Neural cell (in vitro differentiated cells): ENCODE results near the gene UGT1A6. TPM values are rescaled to one million over a fixed set of nuclear protein-coding genes. Genes with fewer than 3 reads are reported as not detected.
"Not testable (repeated sequence)": the region's sequence is repeated elsewhere in the genome, so short reads cannot be mapped to it uniquely, and the experiment has no call there.

Source experiments
- H2AFZ ChIP-seq: fragments of 200-600, 300-800 bp; sonication (generic), shearing (Covaris generic); 2 replicates; pipeline ENCODE4 v1.6.0; 2014; ENCODE audit warnings: low read depth, mild to moderate bottlenecking, antibody characterized with exemption, low read length, moderate library complexity
- H3F3A ChIP-seq: fragments of 200-600 bp; shearing (Covaris generic); 2 replicates; pipeline ENCODE4 v1.6.1; 2016; ENCODE audit warnings: mild to moderate bottlenecking, moderate library complexity, mixed read lengths, antibody characterized with exemption, low read length; ENCODE audit not compliant: insufficient read depth, poor library complexity, severe bottlenecking
- H3K27ac ChIP-seq: fragments of 200-600, 300-800 bp; sonication (generic), shearing (Covaris generic); 2 replicates; pipeline ENCODE4 v1.5.1; 2014; ENCODE audit warnings: mild to moderate bottlenecking, low read length, moderate library complexity
- H3K27me3 ChIP-seq: fragments of 300-800, 200-600 bp; sonication (generic), shearing (Covaris generic); 2 replicates; pipeline ENCODE4 v1.6.0; 2014; ENCODE audit warnings: mild to moderate bottlenecking, low read depth, low read length, moderate library complexity; ENCODE audit not compliant: insufficient read depth
- H3K36me3 ChIP-seq: fragments of 300-800, 200-600 bp; sonication (generic), shearing (Covaris generic); 2 replicates; pipeline ENCODE4 v1.5.1; 2014; ENCODE audit warnings: mild to moderate bottlenecking, antibody characterized with exemption, low read length, moderate library complexity; ENCODE audit not compliant: insufficient read depth
- H3K4me2 ChIP-seq: fragments of 300-800, 200-600 bp; sonication (generic), shearing (Covaris generic); 2 replicates; pipeline ENCODE4 v1.6.0; 2014; ENCODE audit warnings: mild to moderate bottlenecking, low read length
- H3K4me3 ChIP-seq: fragments of 300-800, 200-600 bp; sonication (generic), shearing (Covaris generic); 2 replicates; pipeline ENCODE4 v1.5.1; 2014; ENCODE audit warnings: mild to moderate bottlenecking, low read length, moderate library complexity
- H3K79me2 ChIP-seq: fragments of 200-600 bp; shearing (Covaris generic); replicated peaks from 2 replicates; pipeline ENCODE4 v1.6.0; 2014; ENCODE audit warnings: mild to moderate bottlenecking, low read length, moderate library complexity; ENCODE audit not compliant: insufficient read depth
- H3K9ac ChIP-seq: fragments of 300-800, 200-600 bp; sonication (generic), shearing (Covaris generic); 2 replicates; pipeline ENCODE4 v1.6.1; 2016; ENCODE audit warnings: mild to moderate bottlenecking, low read length, mixed read lengths
- H3K9me2 ChIP-seq: fragments of 200-600 bp; shearing (Covaris generic); 2 replicates; pipeline ENCODE4 v1.6.1; 2016; ENCODE audit warnings: mild to moderate bottlenecking, low read length, mixed read lengths; ENCODE audit not compliant: insufficient read depth
- H3K9me3 ChIP-seq: fragments of 200-600, 300-800 bp; sonication (generic), shearing (Covaris generic); 2 replicates; pipeline ENCODE4 v1.6.1; 2016; ENCODE audit warnings: mild to moderate bottlenecking, mixed run types, low read length, moderate library complexity, mixed read lengths
- H4K20me1 ChIP-seq: fragments of 200-600 bp; shearing (Covaris generic); 2 replicates; pipeline ENCODE4 v1.6.1; 2016; ENCODE audit warnings: mild to moderate bottlenecking, mixed run types; ENCODE audit not compliant: insufficient read depth
- EP300 ChIP-seq: fragments of 450-650 bp; conservative IDR thresholded peaks from 2 replicates; pipeline ENCODE4 v1.6.1; 2014; ENCODE audit warnings: antibody characterized with exemption, mild to moderate bottlenecking, moderate library complexity; ENCODE audit not compliant: poor library complexity, severe bottlenecking
- EZH2 ChIP-seq: fragments of 200-600, 300-800 bp; shearing (Covaris generic), sonication (generic); IDR thresholded peaks from 2 replicates; pipeline ENCODE4 v1.6.1; 2014; ENCODE audit warnings: antibody characterized with exemption, low read length, borderline replicate concordance, mild to moderate bottlenecking; ENCODE audit not compliant: insufficient read depth, poor library complexity, severe bottlenecking
- MXI1 ChIP-seq: fragments of 450-650 bp; conservative IDR thresholded peaks from 2 replicates; pipeline ENCODE4 v1.6.1; 2014; ENCODE audit warnings: antibody characterized with exemption, mild to moderate bottlenecking; ENCODE audit not compliant: poor library complexity, severe bottlenecking
- POLR2AphosphoS5 ChIP-seq: IDR thresholded peaks from 2 replicates; pipeline ENCODE4 v1.6.1; 2012
- RAD21 ChIP-seq: fragments of 450-650 bp; conservative IDR thresholded peaks from 2 replicates; pipeline ENCODE4 v1.6.1; 2014; ENCODE audit warnings: antibody characterized with exemption, mild to moderate bottlenecking, moderate library complexity
- SMC3 ChIP-seq: fragments of 450-650 bp; conservative IDR thresholded peaks from 2 replicates; pipeline ENCODE4 v1.6.1; 2014; ENCODE audit warnings: antibody characterized with exemption, mild to moderate bottlenecking, moderate library complexity; ENCODE audit not compliant: poor library complexity
- TAF1 ChIP-seq: IDR thresholded peaks from 2 replicates; pipeline ENCODE4 v1.6.1; 2012; ENCODE audit warnings: low read depth
- polyA plus RNA-seq: library from polyadenylated mRNA; depleted of rRNA; stranded (reverse); fragments of >200 nt; gene quantifications from 2 replicates; pipeline ENCODE4 v1.2.3, GENCODE V29; 2014
- TF ChIP-seq, protein P1 (sequence below): fragments of 450-650 bp; IDR thresholded peaks from 2 replicates; pipeline ENCODE4 v1.5.1; 2014; ENCODE audit warnings: antibody characterized with exemption, mild to moderate bottlenecking, moderate library complexity; ENCODE audit not compliant: poor library complexity, severe bottlenecking
- TF ChIP-seq, protein P2 (sequence below): IDR thresholded peaks from 2 replicates; pipeline ENCODE4 v1.6.1; 2012; ENCODE audit warnings: borderline replicate concordance

Gene UGT1A6
- polyA plus RNA-seq, 1 donor from 2014 or later: not detected

DNA sequence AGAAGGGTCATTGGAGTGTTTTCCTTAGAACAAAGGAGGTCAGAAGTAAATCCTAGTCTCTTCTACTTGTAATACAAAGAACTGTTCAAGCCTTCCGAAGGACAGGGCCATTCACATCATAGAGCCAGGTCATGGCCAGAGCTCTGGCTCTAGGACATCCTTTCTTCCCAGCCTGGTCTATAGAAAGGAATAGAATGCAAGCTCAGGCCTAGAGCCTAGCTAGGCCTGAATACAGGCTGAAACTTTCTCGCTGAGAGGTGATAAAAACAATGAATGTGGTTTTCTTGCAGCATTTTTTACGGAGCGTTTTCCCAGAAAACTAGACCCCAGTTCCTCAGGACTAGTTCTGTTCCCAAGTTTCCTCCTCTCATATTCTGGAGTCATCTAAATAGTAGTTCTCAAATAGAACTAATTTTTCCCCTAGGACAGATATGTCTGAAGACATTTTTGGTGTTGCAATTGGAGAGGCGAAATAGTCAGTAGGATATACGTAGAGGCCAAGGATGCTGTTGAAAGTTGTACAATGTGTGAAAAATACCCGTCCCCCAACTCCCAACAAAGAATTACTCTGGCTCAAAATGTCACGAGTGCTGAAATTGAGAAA, 6.8 kb downstream of the UGT1A6 start:
- Histone ChIP-seq H3K9ac (no peak overlapping the region), H3F3A (no peaks in the 10 kb centered on the region), H2AFZ (no peak overlapping the region), H3K9me2 (no peaks in the 10 kb centered on the region), H3K27ac (no peak overlapping the region), H3K36me3 (no peaks in the 10 kb centered on the region), H3K4me2 (no peak overlapping the region), H3K79me2 (no peaks in the 10 kb centered on the region), H3K4me3 (no peak overlapping the region), H4K20me1 (no peaks in the 10 kb centered on the region), H3K9me3 (no peaks in the 10 kb centered on the region), H3K27me3 (no peaks in the 10 kb centered on the region)
- TF ChIP-seq TAF1 (no peak), EP300 (no peak), EZH2 (no peak), RAD21 (no peak), MXI1 (no peak), POLR2AphosphoS5 (no peak)
- TF ChIP-seq, protein P1, sequence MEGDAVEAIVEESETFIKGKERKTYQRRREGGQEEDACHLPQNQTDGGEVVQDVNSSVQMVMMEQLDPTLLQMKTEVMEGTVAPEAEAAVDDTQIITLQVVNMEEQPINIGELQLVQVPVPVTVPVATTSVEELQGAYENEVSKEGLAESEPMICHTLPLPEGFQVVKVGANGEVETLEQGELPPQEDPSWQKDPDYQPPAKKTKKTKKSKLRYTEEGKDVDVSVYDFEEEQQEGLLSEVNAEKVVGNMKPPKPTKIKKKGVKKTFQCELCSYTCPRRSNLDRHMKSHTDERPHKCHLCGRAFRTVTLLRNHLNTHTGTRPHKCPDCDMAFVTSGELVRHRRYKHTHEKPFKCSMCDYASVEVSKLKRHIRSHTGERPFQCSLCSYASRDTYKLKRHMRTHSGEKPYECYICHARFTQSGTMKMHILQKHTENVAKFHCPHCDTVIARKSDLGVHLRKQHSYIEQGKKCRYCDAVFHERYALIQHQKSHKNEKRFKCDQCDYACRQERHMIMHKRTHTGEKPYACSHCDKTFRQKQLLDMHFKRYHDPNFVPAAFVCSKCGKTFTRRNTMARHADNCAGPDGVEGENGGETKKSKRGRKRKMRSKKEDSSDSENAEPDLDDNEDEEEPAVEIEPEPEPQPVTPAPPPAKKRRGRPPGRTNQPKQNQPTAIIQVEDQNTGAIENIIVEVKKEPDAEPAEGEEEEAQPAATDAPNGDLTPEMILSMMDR: no peak
- TF ChIP-seq, protein P2, sequence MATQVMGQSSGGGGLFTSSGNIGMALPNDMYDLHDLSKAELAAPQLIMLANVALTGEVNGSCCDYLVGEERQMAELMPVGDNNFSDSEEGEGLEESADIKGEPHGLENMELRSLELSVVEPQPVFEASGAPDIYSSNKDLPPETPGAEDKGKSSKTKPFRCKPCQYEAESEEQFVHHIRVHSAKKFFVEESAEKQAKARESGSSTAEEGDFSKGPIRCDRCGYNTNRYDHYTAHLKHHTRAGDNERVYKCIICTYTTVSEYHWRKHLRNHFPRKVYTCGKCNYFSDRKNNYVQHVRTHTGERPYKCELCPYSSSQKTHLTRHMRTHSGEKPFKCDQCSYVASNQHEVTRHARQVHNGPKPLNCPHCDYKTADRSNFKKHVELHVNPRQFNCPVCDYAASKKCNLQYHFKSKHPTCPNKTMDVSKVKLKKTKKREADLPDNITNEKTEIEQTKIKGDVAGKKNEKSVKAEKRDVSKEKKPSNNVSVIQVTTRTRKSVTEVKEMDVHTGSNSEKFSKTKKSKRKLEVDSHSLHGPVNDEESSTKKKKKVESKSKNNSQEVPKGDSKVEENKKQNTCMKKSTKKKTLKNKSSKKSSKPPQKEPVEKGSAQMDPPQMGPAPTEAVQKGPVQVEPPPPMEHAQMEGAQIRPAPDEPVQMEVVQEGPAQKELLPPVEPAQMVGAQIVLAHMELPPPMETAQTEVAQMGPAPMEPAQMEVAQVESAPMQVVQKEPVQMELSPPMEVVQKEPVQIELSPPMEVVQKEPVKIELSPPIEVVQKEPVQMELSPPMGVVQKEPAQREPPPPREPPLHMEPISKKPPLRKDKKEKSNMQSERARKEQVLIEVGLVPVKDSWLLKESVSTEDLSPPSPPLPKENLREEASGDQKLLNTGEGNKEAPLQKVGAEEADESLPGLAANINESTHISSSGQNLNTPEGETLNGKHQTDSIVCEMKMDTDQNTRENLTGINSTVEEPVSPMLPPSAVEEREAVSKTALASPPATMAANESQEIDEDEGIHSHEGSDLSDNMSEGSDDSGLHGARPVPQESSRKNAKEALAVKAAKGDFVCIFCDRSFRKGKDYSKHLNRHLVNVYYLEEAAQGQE: no peak

DNA sequence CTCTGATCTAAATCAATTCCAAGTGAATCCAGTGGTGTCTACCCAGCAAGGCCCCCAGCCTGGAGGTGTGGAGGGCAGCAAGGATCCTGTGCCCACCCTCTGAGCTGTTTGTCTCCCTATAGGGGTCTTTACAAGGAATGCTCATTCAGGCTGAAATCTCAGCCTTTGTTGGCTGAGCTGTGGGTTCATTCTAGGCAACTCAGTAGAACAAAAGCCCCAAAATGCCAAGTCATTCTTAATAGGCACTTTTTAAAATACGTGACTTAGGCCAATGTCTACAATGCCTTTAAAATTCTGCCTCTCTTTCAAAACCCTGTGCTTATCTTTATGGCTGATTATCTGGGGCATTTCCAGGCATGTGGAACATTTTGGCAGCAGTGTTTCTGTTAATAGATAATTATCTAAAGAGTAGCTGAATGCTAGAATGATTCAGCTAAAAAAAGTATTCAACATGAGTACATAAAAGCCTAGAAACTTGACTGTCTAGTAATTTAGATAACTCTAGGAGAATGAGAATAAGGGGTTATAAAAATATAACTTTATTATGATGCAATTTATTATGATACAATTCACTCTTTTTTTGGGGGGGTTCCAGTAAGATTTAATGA, 7.4 kb downstream of the UGT1A6 start:
- Histone ChIP-seq H3K36me3 (no peaks in the 10 kb centered on the region), H3F3A (no peaks in the 10 kb centered on the region), H2AFZ (no peak overlapping the region), H4K20me1 (no peaks in the 10 kb centered on the region), H3K9me2 (no peaks in the 10 kb centered on the region), H3K27me3 (no peaks in the 10 kb centered on the region), H3K4me3 (no peak overlapping the region), H3K4me2 (no peak overlapping the region), H3K79me2 (no peaks in the 10 kb centered on the region), H3K27ac (no peak overlapping the region), H3K9ac (no peak overlapping the region), H3K9me3 (no peaks in the 10 kb centered on the region)
- TF ChIP-seq, protein P2: no peak
- TF ChIP-seq POLR2AphosphoS5 (no peak), SMC3 (no peak), RAD21 (no peak), EZH2 (no peak), TAF1 (no peak), MXI1 (no peak), EP300 (no peak)
- TF ChIP-seq, protein P1: no peak

DNA sequence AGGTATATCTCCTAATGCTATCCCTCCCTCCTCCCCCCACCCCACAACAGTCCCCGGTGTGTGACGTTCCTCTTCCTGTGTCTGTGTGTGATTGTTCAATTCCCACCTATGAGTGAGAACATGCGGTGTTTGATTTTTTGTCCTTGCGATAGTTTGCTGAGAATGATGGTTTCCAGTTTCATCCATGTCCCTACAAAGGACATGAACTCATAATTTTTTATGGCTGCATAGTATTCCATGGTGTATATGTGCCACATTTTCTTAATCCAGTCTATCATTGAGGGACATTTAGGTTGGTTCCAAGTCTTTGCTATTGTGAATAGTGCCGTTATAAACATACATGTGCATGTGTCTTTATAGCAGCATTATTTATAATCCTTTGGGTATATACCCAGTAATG, 8.2 kb downstream of the UGT1A6 start:
- not testable (repeated sequence) for H3K9ac ChIP-seq, H3K79me2 ChIP-seq, H3F3A ChIP-seq, H3K36me3 ChIP-seq, H3K4me3 ChIP-seq, H4K20me1 ChIP-seq, H3K27ac ChIP-seq, H3K9me2 ChIP-seq, H3K9me3 ChIP-seq, H2AFZ ChIP-seq, H3K27me3 ChIP-seq, H3K4me2 ChIP-seq
